SHP77 (cell line): Measurements from ENCODE around the gene PREX1.
"Not testable (repeated sequence)": the region's sequence is repeated elsewhere in the genome, so short reads cannot be mapped to it uniquely, and the experiment has no call there.

Source experiments
- DNase-seq, 2 experiments: peaks; one replicate each; lab custom pipeline; 2025; lab: John Stamatoyannopoulos, UW

PREX1 gene

GRCh38 chr20:48794360-48794759 lies 33.4 kb downstream of the PREX1 start:
- peak in 1 of 2 experiments; percentile 39 for DNase-seq

- no peak for DNase-seq
Observed at GRCh38 chr20:48793776-48794175, 34.0 kb downstream of the PREX1 start.

GRCh38 chr20:48791666-48792071 lies 36.1 kb downstream of the PREX1 start:
- no peak for DNase-seq

GRCh38 chr20:48791014-48791413 lies 36.8 kb downstream of the PREX1 start:
- peak; percentile 80 to 85 for DNase-seq

GRCh38 chr20:48790473-48791003 lies 37.3 kb downstream of the PREX1 start:
- no peak for DNase-seq

- no peak for DNase-seq
Observed at GRCh38 chr20:48789781-48790472, 37.9 kb downstream of the PREX1 start.

- no peak for DNase-seq
Observed at GRCh38 chr20:48789185-48789668, 38.6 kb downstream of the PREX1 start.

GRCh38 chr20:48788486-48789072 lies 39.2 kb downstream of the PREX1 start:
- no peak for DNase-seq

- DNase-seq = peak; percentile 13 to 37
Observed at GRCh38 chr20:48787861-48788375, 39.9 kb downstream of the PREX1 start.

- no peak for DNase-seq
Observed at GRCh38 chr20:48786951-48787705, 40.7 kb downstream of the PREX1 start.

GRCh38 chr20:48785801-48786200 lies 42.0 kb downstream of the PREX1 start:
- no peak for DNase-seq

GRCh38 chr20:48785256-48785655 lies 42.5 kb downstream of the PREX1 start:
- DNase-seq = no peak

GRCh38 chr20:48784273-48784641 lies 43.5 kb downstream of the PREX1 start:
- DNase-seq = no peak

GRCh38 chr20:48783533-48784272 lies 44.1 kb downstream of the PREX1 start:
- no peak for DNase-seq

GRCh38 chr20:48782901-48783308 lies 44.9 kb downstream of the PREX1 start:
- DNase-seq = no peak

GRCh38 chr20:48782053-48782452 lies 45.7 kb downstream of the PREX1 start:
- no peak for DNase-seq

GRCh38 chr20:48781634-48782033 lies 46.2 kb downstream of the PREX1 start:
- no peak for DNase-seq

GRCh38 chr20:48779435-48779834 lies 48.4 kb downstream of the PREX1 start:
- no peak for DNase-seq

- DNase-seq = no peak
Observed at GRCh38 chr20:48777821-48778220, 50.0 kb downstream of the PREX1 start.

GRCh38 chr20:48777005-48777404 lies 50.8 kb downstream of the PREX1 start:
- no peak for DNase-seq

- DNase-seq = peak in 1 of 2 experiments; percentile 34
Observed at GRCh38 chr20:48776306-48776705, 51.5 kb downstream of the PREX1 start.

GRCh38 chr20:48775545-48775944 lies 52.3 kb downstream of the PREX1 start:
- not testable (repeated sequence) for DNase-seq
